Epithelial cell of proximal tubule (primary cell): Measurements from ENCODE around the gene JMJD7. TPM values are rescaled to one million over a fixed set of nuclear protein-coding genes. Genes with fewer than 3 reads are reported as not detected.

ENCODE experiments used
- DNase-seq: peaks from one replicate; pipeline ENCODE4 v3.0.0-alpha.2; 2011; ENCODE audit warnings: low read depth
- H3K4me3 ChIP-seq: 2 replicates; pipeline ENCODE4 v1.5.1; 2011; ENCODE audit warnings: low read depth, mild to moderate bottlenecking, low read length
- CTCF ChIP-seq: conservative IDR thresholded peaks from 2 replicates; pipeline ENCODE4 v1.5.1; 2012; ENCODE audit warnings: low read depth, mild to moderate bottlenecking, low read length
- total RNA-seq: library from RNA; depleted of rRNA; stranded (reverse); fragments of >200 nt; gene quantifications from 2 replicates; pipeline ENCODE4 v1.2.3, GENCODE V29; 2015

Gene JMJD7
- total RNA-seq, 1 donor from 2014 or later: 6.6 TPM

GRCh38 chr15:41814534-41814933 lies 13.4 kb upstream of the JMJD7 start:
- H3K4me3 ChIP-seq: no peak overlapping the region
- no peak for DNase-seq
- TF ChIP-seq CTCF: no peak

GRCh38 chr15:41816788-41817187 lies 11.1 kb upstream of the JMJD7 start:
- TF ChIP-seq CTCF: no peak
- H3K4me3 ChIP-seq: no peak overlapping the region
- DNase-seq: no peak

GRCh38 chr15:41817327-41817726 lies 10.6 kb upstream of the JMJD7 start:
- no peak for TF ChIP-seq CTCF
- no peak for DNase-seq
- H3K4me3 ChIP-seq: no peak overlapping the region

GRCh38 chr15:41817781-41818180 lies 10.1 kb upstream of the JMJD7 start:
- no peak for TF ChIP-seq CTCF
- H3K4me3 ChIP-seq: no peak overlapping the region
- no peak for DNase-seq

- no peak for TF ChIP-seq CTCF
- DNase-seq: no peak
- H3K4me3 ChIP-seq: no peak overlapping the region
These were observed 8.3 kb upstream of the JMJD7 start for GRCh38 chr15:41819455-41820050.

- no peak overlapping the region for H3K4me3 ChIP-seq
- DNase-seq: no peak
- no peak for TF ChIP-seq CTCF
These were observed 7.0 kb upstream of the JMJD7 start for GRCh38 chr15:41820791-41821423.

GRCh38 chr15:41821831-41822230 lies 6.1 kb upstream of the JMJD7 start:
- no peak overlapping the region for H3K4me3 ChIP-seq
- DNase-seq: no peak
- no peak for TF ChIP-seq CTCF
